Stomach smooth muscle (tissue), 2 donors: ENCODE results near the gene NOTCH2.

Source experiments
- H3K27ac ChIP-seq: one replicate; pipeline ENCODE4 v1.7.0; 2013; ENCODE audit warnings: mild to moderate bottlenecking, low read length, inconsistent platforms
- H3K27me3 ChIP-seq, 2 donors: one replicate each; pipeline ENCODE4 v1.7.0; 2013; ENCODE audit warnings: low read length in 2 of 2; ENCODE audit not compliant: insufficient read depth in 2 of 2, control insufficient read depth in 1 of 2
- H3K36me3 ChIP-seq, 2 donors: one replicate each; pipeline ENCODE4 v1.7.0; 2013; ENCODE audit warnings: low read length in 2 of 2; ENCODE audit not compliant: control insufficient read depth in 2 of 2, insufficient read depth in 2 of 2
- H3K4me1 ChIP-seq: one replicate; pipeline ENCODE4 v1.7.0; 2013; ENCODE audit warnings: low read length; ENCODE audit not compliant: control insufficient read depth, insufficient read depth
- H3K4me3 ChIP-seq, 2 donors: one replicate each; pipeline ENCODE4 v1.7.0; 2013; ENCODE audit warnings: low read length in 2 of 2
- H3K9ac ChIP-seq, 2 donors: one replicate each; pipeline ENCODE4 v1.7.0; 2013; ENCODE audit warnings: low read length in 2 of 2, mild to moderate bottlenecking in 1 of 2
- H3K9me3 ChIP-seq, 2 donors: one replicate each; pipeline ENCODE4 v1.7.0; 2013; ENCODE audit warnings: low read length in 2 of 2; ENCODE audit not compliant: control insufficient read depth in 2 of 2
- donor health status: healthy.
- donor health status: Pancreatic carcinoma.

Gene NOTCH2

GRCh38 chr1:119959268-119960220 is 109.9 kb downstream of the NOTCH2 start:
- Histone ChIP-seq H3K4me3 (no peak overlapping the region), H3K9me3 (no peaks in the 10 kb centered on the region), H3K9ac (no peak overlapping the region), H3K27me3 (no peaks in the 10 kb centered on the region), H3K27ac (no peak overlapping the region), H3K36me3 (peaks cover 12 to 29% of the 10 kb centered on the region in 2 donors), H3K4me1 (no peaks in the 10 kb centered on the region)

- Histone ChIP-seq H3K4me3 (no peak overlapping the region), H3K27ac (no peak overlapping the region), H3K9me3 (no peaks in the 10 kb centered on the region), H3K9ac (no peak overlapping the region), H3K36me3 (peaks cover 14 to 24% of the 10 kb centered on the region in 2 donors), H3K27me3 (no peaks in the 10 kb centered on the region), H3K4me1 (no peaks in the 10 kb centered on the region)
Measured at GRCh38 chr1:119958223-119958622, 111.2 kb downstream of the NOTCH2 start.

- Histone ChIP-seq H3K4me1 (no peaks in the 10 kb centered on the region), H3K4me3 (no peak overlapping the region), H3K9ac (no peak overlapping the region), H3K9me3 (no peaks in the 10 kb centered on the region), H3K27me3 (no peaks in the 10 kb centered on the region), H3K27ac (no peak overlapping the region), H3K36me3 (peaks cover 20 to 22% of the 10 kb centered on the region in 2 donors)
Measured at GRCh38 chr1:119956306-119956705, 113.2 kb downstream of the NOTCH2 start.

GRCh38 chr1:119954476-119955422 is 114.7 kb downstream of the NOTCH2 start:
- H3K9ac ChIP-seq = no peak overlapping the region
- H3K36me3 ChIP-seq = peaks cover 31 to 32% of the 10 kb centered on the region in 2 donors
- H3K4me3 ChIP-seq = no peak overlapping the region
- H3K9me3 ChIP-seq = no peaks in the 10 kb centered on the region
- no peak overlapping the region for H3K27ac ChIP-seq
- no peaks in the 10 kb centered on the region for H3K4me1 ChIP-seq
- no peaks in the 10 kb centered on the region for H3K27me3 ChIP-seq

- H3K4me3 ChIP-seq = no peak overlapping the region
- H3K9ac ChIP-seq = no peak overlapping the region
- H3K9me3 ChIP-seq = no peaks in the 10 kb centered on the region
- peaks cover 35% of the 10 kb centered on the region in 2 donors for H3K36me3 ChIP-seq
- no peak overlapping the region for H3K27ac ChIP-seq
- H3K4me1 ChIP-seq = peaks cover 2% of the 10 kb centered on the region
- H3K27me3 ChIP-seq = no peaks in the 10 kb centered on the region
Measured at GRCh38 chr1:119953266-119953998, 116.0 kb downstream of the NOTCH2 start.

GRCh38 chr1:119952496-119952895 is 117.0 kb downstream of the NOTCH2 start:
- H3K4me1 ChIP-seq = peaks cover 3% of the 10 kb centered on the region
- H3K4me3 ChIP-seq = no peak overlapping the region
- H3K36me3 ChIP-seq = peaks cover 34 to 42% of the 10 kb centered on the region in 2 donors
- H3K9me3 ChIP-seq = no peaks in the 10 kb centered on the region
- no peak overlapping the region for H3K9ac ChIP-seq
- H3K27me3 ChIP-seq = no peaks in the 10 kb centered on the region
- no peak overlapping the region for H3K27ac ChIP-seq

GRCh38 chr1:119948342-119949214 is 120.9 kb downstream of the NOTCH2 start:
- peaks cover 25 to 32% of the 10 kb centered on the region in 2 donors for H3K36me3 ChIP-seq

GRCh38 chr1:119947468-119947867 is 122.0 kb downstream of the NOTCH2 start:
- H3K9me3 ChIP-seq = no peaks in the 10 kb centered on the region
- peaks cover 24 to 26% of the 10 kb centered on the region in 2 donors for H3K36me3 ChIP-seq
- peaks cover 3% of the 10 kb centered on the region for H3K4me1 ChIP-seq
- H3K27ac ChIP-seq = no peak overlapping the region
- no peak overlapping the region for H3K9ac ChIP-seq
- no peak overlapping the region for H3K4me3 ChIP-seq
- H3K27me3 ChIP-seq = no peaks in the 10 kb centered on the region

More at GRCh38 chr1:119948342-119949214, 120.9 kb downstream of the NOTCH2 start:
- no peak overlapping the region for H3K9ac ChIP-seq
- peaks cover 3% of the 10 kb centered on the region for H3K4me1 ChIP-seq
- H3K9me3 ChIP-seq = no peaks in the 10 kb centered on the region
- no peak overlapping the region for H3K27ac ChIP-seq
- H3K4me3 ChIP-seq = no peak overlapping the region
- H3K27me3 ChIP-seq = no peaks in the 10 kb centered on the region

GRCh38 chr1:119946724-119947123 is 122.7 kb downstream of the NOTCH2 start:
- Histone ChIP-seq H3K4me1 (peaks cover 3% of the 10 kb centered on the region), H3K4me3 (no peak overlapping the region), H3K36me3 (peaks cover 21 to 25% of the 10 kb centered on the region in 2 donors), H3K9ac (no peak overlapping the region), H3K9me3 (no peaks in the 10 kb centered on the region), H3K27ac (no peak overlapping the region), H3K27me3 (no peaks in the 10 kb centered on the region)
